SK-N-SH treated with all-trans-retinoic acid at 6 μM for 48 hours (cell line): ENCODE data around the gene PEMT.

Experiments used
- ATAC-seq: fragments of 200-7000 bp; cut with Tn5 transposase; 3 replicates; pipeline ENCODE4 v1.9.1; 2020; ENCODE audit warnings: mild to moderate bottlenecking, moderate library complexity
- ARNTL ChIP-seq: fragments of 450-650 bp; formaldehyde crosslinking; IDR thresholded peaks from 2 replicates; pipeline ENCODE4 v1.5.0; 2020; ENCODE audit warnings: low read depth, mild to moderate bottlenecking, moderate library complexity, borderline replicate concordance
- CSDC2 ChIP-seq: fragments of 250-450 bp; sonication (Bioruptor Pico); IDR thresholded peaks from 2 replicates; pipeline ENCODE4 v1.5.0; 2020; ENCODE audit warnings: mild to moderate bottlenecking, moderate library complexity
- ESRRG ChIP-seq: fragments of 250-450 bp; sonication (Bioruptor Pico); IDR thresholded peaks from 2 replicates; pipeline ENCODE4 v1.6.1; 2021; ENCODE audit warnings: mild to moderate bottlenecking
- GLIS3 ChIP-seq: fragments of 250-450 bp; sonication (Bioruptor Pico); IDR thresholded peaks from 2 replicates; pipeline ENCODE4 v1.5.0; 2020; ENCODE audit warnings: mild to moderate bottlenecking, moderate library complexity
- ISL1 ChIP-seq: fragments of 250-450 bp; sonication (Bioruptor Pico); IDR thresholded peaks from 2 replicates; pipeline ENCODE4 v2.1.2; 2022; ENCODE audit warnings: mild to moderate bottlenecking, moderate library complexity
- OSR1 ChIP-seq: fragments of 250-450 bp; sonication (Bioruptor Pico); IDR thresholded peaks from 2 replicates; pipeline ENCODE4 v1.8.0; 2022; ENCODE audit warnings: moderate library complexity, mild to moderate bottlenecking, inconsistent platforms
- PPARA ChIP-seq: fragments of 250-450 bp; sonication (Bioruptor Pico); IDR thresholded peaks from 2 replicates; pipeline ENCODE4 v1.5.0; 2020; ENCODE audit warnings: mild to moderate bottlenecking, borderline replicate concordance
- RARB ChIP-seq: fragments of 250-450 bp; sonication (Bioruptor Pico); IDR thresholded peaks from 2 replicates; pipeline ENCODE4 v1.8.0; 2021; ENCODE audit warnings: mild to moderate bottlenecking, moderate library complexity
- TCF4 ChIP-seq: fragments of 250-450 bp; sonication (Bioruptor Pico); IDR thresholded peaks from 2 replicates; pipeline ENCODE4 v1.8.0; 2021; ENCODE audit warnings: mild to moderate bottlenecking, moderate library complexity, borderline replicate concordance
- TOX ChIP-seq: fragments of 250-450 bp; sonication (Bioruptor Pico); IDR thresholded peaks from 2 replicates; pipeline ENCODE4 v1.8.0; 2021; ENCODE audit warnings: mild to moderate bottlenecking, moderate library complexity, borderline replicate concordance
- ZC3H10 ChIP-seq: fragments of 250-450 bp; sonication (Bioruptor Pico); IDR thresholded peaks from 2 replicates; pipeline ENCODE4 v1.5.1; 2021; ENCODE audit warnings: mild to moderate bottlenecking, moderate library complexity
- ZFP3 ChIP-seq: fragments of 250-450 bp; sonication (Bioruptor Pico); IDR thresholded peaks from 2 replicates; pipeline ENCODE4 v1.5.0; 2020; ENCODE audit warnings: mild to moderate bottlenecking, moderate library complexity
- ZFP30 ChIP-seq: fragments of 450-650 bp; formaldehyde crosslinking; IDR thresholded peaks from 2 replicates; pipeline ENCODE4 v1.5.0; 2022; ENCODE audit warnings: mild to moderate bottlenecking, moderate library complexity
- ZNF565 ChIP-seq: fragments of 450-650 bp; formaldehyde crosslinking; conservative IDR thresholded peaks from 2 replicates; pipeline ENCODE4 v1.5.0; 2020; ENCODE audit warnings: low read depth, mild to moderate bottlenecking, moderate library complexity
- ZNF8 ChIP-seq: fragments of 450-650 bp; formaldehyde crosslinking; IDR thresholded peaks from 2 replicates; pipeline ENCODE4 v1.5.0; 2020; ENCODE audit warnings: mild to moderate bottlenecking, moderate library complexity
- TF ChIP-seq, protein P1 (sequence below): fragments of 250-450 bp; sonication (Bioruptor Pico); IDR thresholded peaks from 2 replicates; pipeline ENCODE4 v1.8.0; 2021; ENCODE audit warnings: low read depth, mild to moderate bottlenecking, moderate library complexity, borderline replicate concordance
- TF ChIP-seq, protein P2 (sequence below): fragments of 250-450 bp; sonication (Bioruptor Pico); IDR thresholded peaks from 2 replicates; pipeline ENCODE4 v1.8.0; 2020; ENCODE audit warnings: mild to moderate bottlenecking, moderate library complexity, borderline replicate concordance
- TF ChIP-seq, protein P3 (sequence below): fragments of 250-450 bp; sonication (Bioruptor Pico); IDR thresholded peaks from 2 replicates; pipeline ENCODE4 v1.5.1; 2020; ENCODE audit warnings: low read depth, mild to moderate bottlenecking, moderate library complexity
- TF ChIP-seq, protein P4 (sequence below): fragments of 250-450 bp; sonication (Bioruptor Pico); IDR thresholded peaks from 2 replicates; pipeline ENCODE4 v1.5.1; 2021; ENCODE audit warnings: mild to moderate bottlenecking, moderate library complexity

Gene PEMT

DNA sequence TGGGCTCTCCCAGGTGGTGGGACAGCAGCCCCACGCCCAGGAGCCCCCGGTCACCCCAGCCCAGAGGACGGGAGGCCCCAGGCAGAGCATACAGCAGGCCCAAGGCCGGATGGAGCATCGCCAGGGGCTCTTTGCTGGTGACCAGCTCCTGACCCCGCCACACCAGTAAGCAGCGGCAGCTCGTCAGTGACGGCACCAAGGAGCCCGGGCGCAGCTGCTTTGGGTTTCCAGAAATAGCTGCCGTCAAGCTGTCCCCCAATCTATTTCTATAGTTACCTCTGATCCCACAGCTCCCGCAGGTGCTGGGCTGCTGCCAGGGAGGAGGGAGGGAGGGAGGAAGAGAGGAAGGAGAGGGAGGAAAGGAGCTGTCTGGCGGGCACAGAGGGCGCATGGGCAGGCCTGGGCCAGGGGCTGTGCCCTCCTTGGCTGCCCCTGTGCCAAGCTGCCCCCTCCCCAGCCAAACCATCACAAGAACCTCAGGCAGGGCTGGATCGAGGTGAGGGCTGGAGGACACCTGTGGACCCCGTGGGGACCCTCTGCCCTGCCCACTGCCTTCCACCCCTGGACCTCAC is 84.5 kb downstream of the PEMT start (continued):
- TF ChIP-seq RARB: no peak

DNA sequence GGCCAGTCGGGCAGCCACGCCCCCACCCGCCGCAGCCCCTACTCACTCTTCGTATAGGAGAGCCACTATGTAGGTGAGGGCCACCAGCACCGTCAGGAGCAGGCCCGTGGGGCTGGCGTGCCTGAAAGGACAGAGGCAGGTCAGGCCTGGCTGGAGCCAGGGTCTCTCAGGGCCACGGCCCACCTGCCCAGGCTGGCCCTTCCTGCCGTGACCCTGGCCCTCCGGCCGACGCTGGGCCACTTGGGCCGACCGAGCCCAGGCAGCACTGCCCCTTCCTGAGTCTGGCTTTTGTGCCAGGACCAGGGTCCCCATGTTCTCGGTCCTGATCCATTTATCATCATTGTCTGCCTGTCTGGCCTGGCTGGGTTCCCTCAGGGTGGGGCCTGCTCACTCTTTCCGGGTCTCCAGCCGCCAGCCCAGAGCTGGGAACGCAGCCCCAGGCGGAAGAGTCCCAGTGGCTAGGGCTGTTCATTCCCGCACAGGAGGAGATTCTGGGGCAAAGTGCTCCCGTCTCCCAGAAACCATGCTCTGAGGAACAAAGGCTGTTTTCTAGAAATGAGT is 85.2 kb downstream of the PEMT start:
- TF ChIP-seq, protein P1, sequence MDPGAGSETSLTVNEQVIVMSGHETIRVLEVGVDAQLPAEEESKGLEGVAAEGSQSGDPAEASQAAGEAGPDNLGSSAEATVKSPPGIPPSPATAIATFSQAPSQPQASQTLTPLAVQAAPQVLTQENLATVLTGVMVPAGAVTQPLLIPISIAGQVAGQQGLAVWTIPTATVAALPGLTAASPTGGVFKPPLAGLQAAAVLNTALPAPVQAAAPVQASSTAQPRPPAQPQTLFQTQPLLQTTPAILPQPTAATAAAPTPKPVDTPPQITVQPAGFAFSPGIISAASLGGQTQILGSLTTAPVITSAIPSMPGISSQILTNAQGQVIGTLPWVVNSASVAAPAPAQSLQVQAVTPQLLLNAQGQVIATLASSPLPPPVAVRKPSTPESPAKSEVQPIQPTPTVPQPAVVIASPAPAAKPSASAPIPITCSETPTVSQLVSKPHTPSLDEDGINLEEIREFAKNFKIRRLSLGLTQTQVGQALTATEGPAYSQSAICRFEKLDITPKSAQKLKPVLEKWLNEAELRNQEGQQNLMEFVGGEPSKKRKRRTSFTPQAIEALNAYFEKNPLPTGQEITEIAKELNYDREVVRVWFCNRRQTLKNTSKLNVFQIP: no peak
- no peak for TF ChIP-seq ISL1 (CRISPR knock-in tag)
- TF ChIP-seq PPARA (CRISPR knock-in tag): no peak
- TF ChIP-seq ZC3H10 (CRISPR knock-in tag): no peak
- no peak for TF ChIP-seq ZNF8 (CRISPR knock-in tag)
- no peak for TF ChIP-seq ARNTL
- TF ChIP-seq ZFP30 (CRISPR knock-in tag): no peak
- TF ChIP-seq TOX: no peak
- ATAC-seq: no peak

DNA sequence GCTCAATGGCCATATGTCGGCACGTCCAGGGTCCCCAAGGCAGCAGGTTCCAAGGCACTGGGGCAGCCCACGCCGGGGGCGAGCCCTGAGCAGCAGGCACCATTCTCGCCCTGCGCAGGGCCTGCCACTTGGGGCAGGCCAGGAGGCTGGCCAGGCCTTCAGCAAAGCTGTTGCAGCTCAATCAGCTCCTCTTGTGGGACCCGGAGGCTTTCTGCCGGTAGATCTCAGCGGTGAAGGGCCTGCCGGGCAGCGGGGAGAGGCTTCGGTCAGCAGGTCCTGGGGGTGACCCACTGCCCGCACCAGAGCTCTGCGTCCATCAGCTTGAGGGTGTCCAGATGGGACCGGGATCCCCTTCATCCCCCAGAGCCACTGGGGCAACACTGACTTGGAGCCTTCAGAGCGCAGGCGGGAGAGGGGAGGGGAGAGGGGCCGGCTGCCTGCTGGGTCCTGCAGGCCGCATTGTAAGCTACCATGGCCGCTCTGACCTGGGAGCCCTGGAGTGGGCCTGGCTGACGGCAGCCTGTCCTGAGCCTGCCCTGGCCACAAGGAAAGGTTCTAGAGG is 85.8 kb downstream of the PEMT start:
- ATAC-seq: no peak

DNA sequence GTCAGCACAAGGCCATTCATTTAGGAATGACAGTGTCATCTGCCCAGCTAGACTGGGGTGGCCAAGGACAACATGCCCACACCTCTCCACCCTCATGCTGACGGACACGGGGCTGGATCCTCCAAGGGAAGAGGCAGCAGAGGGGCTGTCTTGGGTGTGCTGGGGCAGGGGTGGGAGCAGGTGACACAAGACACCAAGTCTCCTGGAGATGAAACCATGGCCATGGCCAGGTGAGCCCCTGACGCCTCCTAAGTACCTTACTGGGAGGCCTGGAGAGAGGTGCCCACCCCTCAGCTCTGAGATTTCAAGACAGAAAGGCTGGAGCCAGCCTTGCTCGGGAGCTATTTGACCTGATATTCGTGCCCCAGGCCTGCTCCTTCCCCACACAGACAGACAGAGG is 86.4 kb downstream of the PEMT start:
- ATAC-seq: no peak
- TF ChIP-seq ZNF8 (CRISPR knock-in tag) (no peak), ZC3H10 (CRISPR knock-in tag) (no peak), GLIS3 (CRISPR knock-in tag) (no peak), ZNF565 (CRISPR knock-in tag) (no peak), ZFP30 (CRISPR knock-in tag) (no peak)

More for the DNA sequence above, 85.8 kb downstream of the PEMT start:
- TF ChIP-seq ZNF8 (CRISPR knock-in tag): no peak
- TF ChIP-seq, all 23 proteins: peak for 0

DNA sequence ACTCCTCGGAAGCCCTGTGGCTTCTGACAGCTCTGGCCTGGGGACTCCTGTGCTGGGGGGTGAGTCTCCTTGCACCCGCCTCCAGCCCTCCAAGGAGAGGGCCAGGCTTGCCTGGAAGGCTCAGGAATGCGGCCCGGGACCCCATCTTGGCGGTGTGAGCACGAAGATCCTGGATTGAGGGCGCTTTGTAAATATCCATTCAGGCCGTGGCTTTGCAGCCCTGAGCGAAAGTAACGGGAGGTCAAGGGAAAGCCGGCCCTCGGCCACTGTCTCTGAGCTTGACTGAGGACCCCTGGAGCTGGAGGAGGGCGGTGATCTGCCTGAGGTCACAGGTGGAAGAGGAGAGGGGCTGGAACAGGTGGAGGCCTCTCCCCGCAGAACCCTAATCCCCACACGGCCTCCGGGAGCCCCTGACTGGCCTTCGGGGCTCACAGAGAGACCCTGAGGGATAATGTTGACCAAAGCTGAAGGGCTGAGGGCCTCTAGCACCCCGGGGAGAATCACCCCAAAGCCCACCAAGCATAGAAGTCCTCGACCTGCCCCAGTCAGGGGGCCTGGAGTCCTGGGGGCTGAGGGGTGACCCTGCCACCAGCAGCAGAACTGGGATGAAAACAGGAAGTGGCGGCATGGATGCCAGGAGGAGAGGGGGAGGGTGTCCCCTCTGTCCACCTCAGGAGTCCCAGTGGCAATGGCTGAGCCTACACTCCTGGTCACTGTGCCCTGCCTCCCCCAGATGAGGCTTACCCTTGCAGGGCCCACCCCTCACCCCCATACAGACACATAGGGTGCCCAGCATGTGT is 87.0 kb downstream of the PEMT start:
- TF ChIP-seq TCF4: no peak
- TF ChIP-seq ESRRG (CRISPR knock-in tag): no peak
- no peak for TF ChIP-seq ARNTL
- no peak for TF ChIP-seq ZFP3 (CRISPR knock-in tag)
- no peak for TF ChIP-seq ZFP30 (CRISPR knock-in tag)
- TF ChIP-seq GLIS3 (CRISPR knock-in tag): no peak
- no peak for TF ChIP-seq ZNF8 (CRISPR knock-in tag)
- TF ChIP-seq ISL1 (CRISPR knock-in tag): no peak
- no peak for TF ChIP-seq CSDC2 (CRISPR knock-in tag)
- TF ChIP-seq, protein P2, sequence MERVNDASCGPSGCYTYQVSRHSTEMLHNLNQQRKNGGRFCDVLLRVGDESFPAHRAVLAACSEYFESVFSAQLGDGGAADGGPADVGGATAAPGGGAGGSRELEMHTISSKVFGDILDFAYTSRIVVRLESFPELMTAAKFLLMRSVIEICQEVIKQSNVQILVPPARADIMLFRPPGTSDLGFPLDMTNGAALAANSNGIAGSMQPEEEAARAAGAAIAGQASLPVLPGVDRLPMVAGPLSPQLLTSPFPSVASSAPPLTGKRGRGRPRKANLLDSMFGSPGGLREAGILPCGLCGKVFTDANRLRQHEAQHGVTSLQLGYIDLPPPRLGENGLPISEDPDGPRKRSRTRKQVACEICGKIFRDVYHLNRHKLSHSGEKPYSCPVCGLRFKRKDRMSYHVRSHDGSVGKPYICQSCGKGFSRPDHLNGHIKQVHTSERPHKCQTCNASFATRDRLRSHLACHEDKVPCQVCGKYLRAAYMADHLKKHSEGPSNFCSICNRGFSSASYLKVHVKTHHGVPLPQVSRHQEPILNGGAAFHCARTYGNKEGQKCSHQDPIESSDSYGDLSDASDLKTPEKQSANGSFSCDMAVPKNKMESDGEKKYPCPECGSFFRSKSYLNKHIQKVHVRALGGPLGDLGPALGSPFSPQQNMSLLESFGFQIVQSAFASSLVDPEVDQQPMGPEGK (CRISPR knock-in tag): no peak
- no peak for TF ChIP-seq ZNF565 (CRISPR knock-in tag)
- TF ChIP-seq OSR1 (CRISPR knock-in tag): no peak
- TF ChIP-seq, all 23 proteins: peak for 0
- ATAC-seq: no peak

DNA sequence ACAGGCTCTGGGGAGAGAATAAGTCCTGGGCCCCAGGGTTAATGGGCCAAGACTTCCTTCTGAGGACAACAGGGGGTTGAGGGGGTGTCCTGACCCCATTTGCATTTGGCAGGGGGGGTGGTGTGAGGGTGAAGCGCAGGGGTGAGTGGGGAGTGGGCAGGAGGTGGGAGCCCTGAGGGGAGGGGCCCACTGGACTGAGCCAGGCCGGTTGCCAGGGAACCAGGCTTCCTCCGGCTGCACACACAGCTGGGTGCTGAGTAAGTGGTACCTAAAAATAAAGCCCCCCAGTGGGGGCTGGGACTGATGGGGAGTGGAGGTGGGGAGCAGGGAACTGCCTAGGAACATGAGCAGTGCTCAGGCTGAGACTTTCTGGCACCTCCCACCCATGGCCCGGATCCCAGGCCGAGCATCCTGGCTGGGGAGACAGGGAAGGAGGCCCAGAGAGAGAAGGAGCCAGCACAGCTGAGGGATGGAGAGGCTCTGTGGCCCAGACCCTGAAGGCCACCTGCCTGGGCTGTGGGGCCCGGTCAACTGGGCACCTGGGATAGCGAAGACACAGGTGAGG is 87.9 kb downstream of the PEMT start:
- ATAC-seq: no peak
- TF ChIP-seq ZFP30 (CRISPR knock-in tag): no peak
- TF ChIP-seq, protein P3, sequence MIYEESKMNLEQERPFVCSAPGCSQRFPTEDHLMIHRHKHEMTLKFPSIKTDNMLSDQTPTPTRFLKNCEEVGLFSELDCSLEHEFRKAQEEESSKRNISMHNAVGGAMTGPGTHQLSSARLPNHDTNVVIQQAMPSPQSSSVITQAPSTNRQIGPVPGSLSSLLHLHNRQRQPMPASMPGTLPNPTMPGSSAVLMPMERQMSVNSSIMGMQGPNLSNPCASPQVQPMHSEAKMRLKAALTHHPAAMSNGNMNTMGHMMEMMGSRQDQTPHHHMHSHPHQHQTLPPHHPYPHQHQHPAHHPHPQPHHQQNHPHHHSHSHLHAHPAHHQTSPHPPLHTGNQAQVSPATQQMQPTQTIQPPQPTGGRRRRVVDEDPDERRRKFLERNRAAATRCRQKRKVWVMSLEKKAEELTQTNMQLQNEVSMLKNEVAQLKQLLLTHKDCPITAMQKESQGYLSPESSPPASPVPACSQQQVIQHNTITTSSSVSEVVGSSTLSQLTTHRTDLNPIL (CRISPR knock-in tag): no peak
- TF ChIP-seq TOX: no peak
- TF ChIP-seq TCF4: no peak
- TF ChIP-seq, protein P4, sequence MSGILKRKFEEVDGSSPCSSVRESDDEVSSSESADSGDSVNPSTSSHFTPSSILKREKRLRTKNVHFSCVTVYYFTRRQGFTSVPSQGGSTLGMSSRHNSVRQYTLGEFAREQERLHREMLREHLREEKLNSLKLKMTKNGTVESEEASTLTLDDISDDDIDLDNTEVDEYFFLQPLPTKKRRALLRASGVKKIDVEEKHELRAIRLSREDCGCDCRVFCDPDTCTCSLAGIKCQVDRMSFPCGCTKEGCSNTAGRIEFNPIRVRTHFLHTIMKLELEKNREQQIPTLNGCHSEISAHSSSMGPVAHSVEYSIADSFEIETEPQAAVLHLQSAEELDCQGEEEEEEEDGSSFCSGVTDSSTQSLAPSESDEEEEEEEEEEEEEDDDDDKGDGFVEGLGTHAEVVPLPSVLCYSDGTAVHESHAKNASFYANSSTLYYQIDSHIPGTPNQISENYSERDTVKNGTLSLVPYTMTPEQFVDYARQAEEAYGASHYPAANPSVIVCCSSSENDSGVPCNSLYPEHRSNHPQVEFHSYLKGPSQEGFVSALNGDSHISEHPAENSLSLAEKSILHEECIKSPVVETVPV (CRISPR knock-in tag): no peak
